ENCODE measurements around the gene AMDHD2. TPM values are rescaled to one million over a fixed set of nuclear protein-coding genes. Genes with fewer than 3 reads are reported as not detected.
"Not testable (repeated sequence)": the region's sequence is repeated elsewhere in the genome, so short reads cannot be mapped to it uniquely, and the experiment has no call there.

AMDHD2 gene
- total RNA-seq, 4 donors from 2014 or later = 32.9 to 50.3 (median 42.2) TPM

GRCh38 chr16:2532494-2533141 lies 12.4 kb downstream of the AMDHD2 start:
- intact Hi-C loops (cut with DNase I; ENCODE audit: low total_unique reads) = no loop called here
- H3K4me3 ChIP-seq (ENCODE audit: low read depth, poor library complexity, severe bottlenecking) = peak overlapping the region; percentile 61
- TF ChIP-seq POLR2A (IDR thresholded peaks at IDR 0.05) = no peak
- TF ChIP-seq, protein P1, sequence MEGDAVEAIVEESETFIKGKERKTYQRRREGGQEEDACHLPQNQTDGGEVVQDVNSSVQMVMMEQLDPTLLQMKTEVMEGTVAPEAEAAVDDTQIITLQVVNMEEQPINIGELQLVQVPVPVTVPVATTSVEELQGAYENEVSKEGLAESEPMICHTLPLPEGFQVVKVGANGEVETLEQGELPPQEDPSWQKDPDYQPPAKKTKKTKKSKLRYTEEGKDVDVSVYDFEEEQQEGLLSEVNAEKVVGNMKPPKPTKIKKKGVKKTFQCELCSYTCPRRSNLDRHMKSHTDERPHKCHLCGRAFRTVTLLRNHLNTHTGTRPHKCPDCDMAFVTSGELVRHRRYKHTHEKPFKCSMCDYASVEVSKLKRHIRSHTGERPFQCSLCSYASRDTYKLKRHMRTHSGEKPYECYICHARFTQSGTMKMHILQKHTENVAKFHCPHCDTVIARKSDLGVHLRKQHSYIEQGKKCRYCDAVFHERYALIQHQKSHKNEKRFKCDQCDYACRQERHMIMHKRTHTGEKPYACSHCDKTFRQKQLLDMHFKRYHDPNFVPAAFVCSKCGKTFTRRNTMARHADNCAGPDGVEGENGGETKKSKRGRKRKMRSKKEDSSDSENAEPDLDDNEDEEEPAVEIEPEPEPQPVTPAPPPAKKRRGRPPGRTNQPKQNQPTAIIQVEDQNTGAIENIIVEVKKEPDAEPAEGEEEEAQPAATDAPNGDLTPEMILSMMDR (IDR thresholded peaks at IDR 0.05) = no peak
- DNase-seq (ENCODE audit: low spot score in 2 of 2) = peak; percentile 85 to 91
- 1 to 3% methylated on average over 30 to 35 of the region's 37 CpGs for WGBS, 2 donors

DNA sequence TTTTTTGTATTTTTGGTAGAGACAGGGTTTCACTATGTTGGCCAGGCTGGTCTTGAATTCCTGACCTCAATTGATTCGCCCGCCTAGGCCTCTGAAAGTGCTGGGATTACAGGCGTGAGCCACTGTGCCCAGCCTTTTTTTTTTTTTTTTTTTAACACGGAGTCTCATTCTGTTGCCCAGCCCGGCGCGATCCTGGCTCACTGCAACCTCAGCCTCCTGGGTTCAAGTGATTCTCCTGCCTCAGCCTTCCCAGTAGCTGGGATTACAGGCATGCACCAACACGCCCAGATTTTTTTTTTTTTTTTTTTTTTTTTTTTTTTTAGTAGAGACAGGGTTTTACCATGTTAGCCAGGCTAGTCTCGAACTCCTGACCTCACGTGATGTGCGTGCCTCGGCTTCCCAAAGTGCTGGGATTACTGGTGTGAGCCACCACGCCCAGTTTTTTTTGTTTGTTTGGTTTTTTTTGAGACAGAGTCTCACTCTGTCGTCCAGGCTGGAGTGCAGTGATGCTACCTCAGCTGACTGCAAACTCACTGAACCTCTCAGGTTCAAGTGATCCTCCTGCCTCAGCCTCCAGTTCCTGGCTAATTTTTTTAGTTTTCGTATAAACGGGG lies 13.1 kb downstream of the AMDHD2 start:
- DNase-seq (ENCODE audit: low spot score in 2 of 2); intact Hi-C loops (cut with DNase I; ENCODE audit: low total_unique reads); H3K4me3 ChIP-seq (ENCODE audit: low read depth, poor library complexity, severe bottlenecking): not testable (repeated sequence)
- WGBS, 2 donors = 21 to 24% methylated on average over 16 of the region's 16 CpGs

- TF ChIP-seq POLR2A (IDR thresholded peaks at IDR 0.05) = no peak
- TF ChIP-seq, protein P1 (IDR thresholded peaks at IDR 0.05) = no peak
- no peak for DNase-seq (ENCODE audit: low spot score in 2 of 2)
- WGBS, 2 donors = 89 to 90% methylated on average over 11 of the region's 11 CpGs
- H3K4me3 ChIP-seq (ENCODE audit: low read depth, poor library complexity, severe bottlenecking) = no peak overlapping the region
- intact Hi-C loops (cut with DNase I; ENCODE audit: low total_unique reads) = no loop called here
These were observed 13.7 kb downstream of the AMDHD2 start for GRCh38 chr16:2533912-2534311.

GRCh38 chr16:2534335-2534734 lies 14.2 kb downstream of the AMDHD2 start:
- intact Hi-C loops (cut with DNase I; ENCODE audit: low total_unique reads); H3K4me3 ChIP-seq (ENCODE audit: low read depth, poor library complexity, severe bottlenecking); DNase-seq (ENCODE audit: low spot score in 2 of 2): not testable (repeated sequence)
- WGBS, 2 donors = 89 to 97% methylated on average over 5 of the region's 5 CpGs

DNA sequence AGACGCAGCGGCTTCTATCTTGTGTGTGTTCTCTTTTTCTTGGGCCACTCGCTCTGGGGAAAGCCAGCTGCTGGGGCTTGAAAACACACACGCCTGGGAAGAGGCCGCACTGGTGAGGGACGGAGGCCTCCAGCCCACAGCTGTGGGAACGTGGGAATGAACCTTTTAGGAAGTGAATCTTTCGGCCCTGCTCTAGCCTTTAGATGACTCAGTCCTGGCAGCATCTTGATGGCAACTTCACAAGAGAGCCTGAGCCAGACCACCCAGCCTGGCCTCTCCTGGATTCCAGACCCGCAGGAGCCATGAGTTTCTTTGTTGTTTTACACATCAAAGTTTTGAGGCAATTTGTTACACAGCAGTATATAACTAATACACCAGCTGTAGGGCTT lies 15.4 kb downstream of the AMDHD2 start:
- H3K4me3 ChIP-seq (ENCODE audit: low read depth, poor library complexity, severe bottlenecking) = no peak overlapping the region
- no peak for TF ChIP-seq POLR2A (IDR thresholded peaks at IDR 0.05)
- 47 to 64% methylated on average over 9 of the region's 9 CpGs for WGBS, 2 donors
- DNase-seq (ENCODE audit: low spot score in 2 of 2) = peak; percentile 47 to 89
- intact Hi-C loops (cut with DNase I; ENCODE audit: low total_unique reads) = no loop called here

DNA sequence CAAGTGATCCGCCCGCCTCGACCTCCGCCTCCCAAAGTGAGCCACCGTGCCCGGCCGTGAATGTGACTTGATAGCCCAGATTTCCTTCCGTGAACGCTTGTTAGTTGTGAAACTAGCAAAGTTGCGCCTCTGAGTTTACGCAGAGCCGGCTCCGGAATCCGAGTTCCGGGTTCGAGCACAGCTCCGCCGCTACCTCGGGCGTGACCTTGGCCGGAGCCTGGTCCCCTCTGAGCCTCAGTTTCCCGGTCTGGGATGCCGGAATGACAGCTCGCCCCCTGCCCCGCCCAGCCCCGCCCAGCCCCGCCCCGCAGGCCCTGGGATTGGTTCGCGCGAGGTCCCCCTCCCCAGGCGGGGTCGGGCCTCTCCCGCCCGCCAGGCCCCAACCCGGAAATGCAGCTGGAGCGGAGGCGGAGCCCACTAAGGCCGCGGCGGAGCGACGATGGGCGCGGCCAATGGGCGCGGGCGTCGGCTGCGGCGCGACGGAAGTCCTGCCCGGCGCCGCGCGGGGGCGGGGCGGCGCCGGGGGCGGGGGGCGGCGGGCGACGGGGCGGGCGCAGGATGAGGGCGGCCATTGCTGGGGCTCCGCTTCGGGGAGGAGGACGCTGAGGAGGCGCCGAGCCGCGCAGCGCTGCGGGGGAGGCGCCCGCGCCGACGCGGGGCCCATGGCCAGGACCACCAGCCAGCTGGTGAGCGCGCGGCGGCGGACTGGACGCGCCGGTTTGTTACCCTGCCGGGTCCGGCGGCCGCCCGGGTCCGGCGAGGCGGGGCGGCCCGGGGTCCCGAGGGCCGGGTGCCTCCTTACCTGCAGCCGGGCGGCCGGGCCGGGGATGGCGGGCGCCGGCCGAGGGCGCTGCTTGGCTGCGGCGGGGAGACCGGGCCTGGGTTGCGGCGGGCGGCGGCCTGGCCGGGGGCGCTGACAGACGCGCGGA lies 17.5 kb downstream of the AMDHD2 start, which contains the start of gene PDPK1:
Gene PDPK1 (plus strand): TSS at position 571 of the 929 bp plus-strand sequence. CDS start 92 bp downstream, at position 663.
- WGBS, 2 donors = 0% methylated on average over 13 to 35 of the region's 126 CpGs
- TF ChIP-seq, protein P1 (IDR thresholded peaks at IDR 0.05) = no peak
- TF ChIP-seq POLR2A (IDR thresholded peaks at IDR 0.05) = no peak
- intact Hi-C loops (cut with DNase I; ENCODE audit: low total_unique reads) = no loop called here
- peak; percentile 91 to 98 for DNase-seq (ENCODE audit: low spot score in 2 of 2)
- peak within 1 kb of the TSS; percentile 40 for H3K4me3 ChIP-seq (ENCODE audit: low read depth, poor library complexity, severe bottlenecking)

DNA sequence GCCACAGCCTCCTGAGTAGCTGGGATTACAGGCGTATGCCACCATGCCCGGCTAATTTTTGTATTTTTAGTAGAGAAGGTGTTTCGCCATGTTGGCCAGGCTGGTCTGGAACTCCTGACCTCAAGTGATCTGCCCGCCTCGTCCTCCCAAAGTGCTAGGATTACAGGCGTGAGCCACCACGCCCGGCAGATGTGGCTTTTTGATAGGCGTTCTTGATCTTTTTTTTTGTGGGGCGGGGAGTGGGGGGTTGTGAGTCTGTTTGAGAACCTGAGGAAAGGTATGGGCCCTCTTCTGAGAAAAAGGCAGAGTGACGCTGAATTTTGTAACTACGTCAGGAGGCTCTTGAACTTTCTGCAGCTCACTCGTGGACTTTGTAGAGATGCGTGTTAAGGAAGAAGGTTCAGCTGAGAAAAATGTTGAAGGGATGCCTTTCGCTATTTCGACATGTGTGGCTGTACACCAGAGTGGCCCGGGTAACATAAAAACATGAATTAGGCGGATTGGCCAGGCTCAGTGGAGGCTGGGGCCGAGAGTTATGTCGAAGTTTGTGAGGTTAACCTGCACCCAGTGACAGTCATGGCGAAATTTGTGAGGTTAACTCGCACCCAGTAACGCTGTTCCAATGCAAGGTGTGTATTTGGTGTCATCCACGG lies 19.1 kb downstream of the AMDHD2 start:
- H3K4me3 ChIP-seq (ENCODE audit: low read depth, poor library complexity, severe bottlenecking); intact Hi-C loops (cut with DNase I; ENCODE audit: low total_unique reads): not testable (repeated sequence)
- peak in 1 of 2 donors; percentile 75 for DNase-seq (ENCODE audit: low spot score in 2 of 2)
- WGBS, 2 donors = 79 to 83% methylated on average over 24 of the region's 24 CpGs

DNA sequence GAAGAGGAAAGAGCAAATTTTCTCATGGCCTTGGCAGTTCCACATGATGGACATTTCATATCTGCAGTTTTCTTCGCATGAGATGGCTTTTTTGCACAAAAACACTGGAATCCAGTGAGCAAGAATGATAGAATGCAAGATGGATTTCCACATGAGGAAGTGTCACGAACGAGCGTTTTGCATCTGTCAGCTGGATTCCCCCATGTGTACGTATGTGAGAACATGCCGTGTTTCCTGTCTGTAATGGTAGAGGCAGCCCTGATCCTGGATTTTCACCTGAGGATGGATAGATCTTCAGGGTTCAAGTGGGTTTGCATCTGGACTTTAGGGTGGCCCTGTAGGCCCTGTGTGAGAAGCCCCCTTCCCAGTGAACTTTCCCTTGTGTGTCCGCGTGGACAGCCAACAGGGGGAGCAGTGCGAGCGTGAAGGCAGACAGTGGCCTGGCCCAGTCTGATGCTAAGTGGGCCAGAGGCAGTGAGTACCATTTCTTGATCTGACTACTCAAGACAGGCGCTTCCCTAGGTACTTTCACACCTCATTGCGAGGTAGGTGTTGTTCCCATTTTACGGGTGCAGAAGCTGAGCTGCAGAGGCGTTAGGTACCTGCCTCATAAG lies 19.8 kb downstream of the AMDHD2 start:
- intact Hi-C loops (cut with DNase I; ENCODE audit: low total_unique reads); H3K4me3 ChIP-seq (ENCODE audit: low read depth, poor library complexity, severe bottlenecking): not testable (repeated sequence)
- peak in 1 of 2 donors; percentile 85 for DNase-seq (ENCODE audit: low spot score in 2 of 2)

GRCh38 chr16:2540912-2541311 lies 20.7 kb downstream of the AMDHD2 start:
- H3K4me3 ChIP-seq (ENCODE audit: low read depth, poor library complexity, severe bottlenecking); intact Hi-C loops (cut with DNase I; ENCODE audit: low total_unique reads); DNase-seq (ENCODE audit: low spot score in 2 of 2): not testable (repeated sequence)
- 72 to 75% methylated on average over 4 of the region's 4 CpGs for WGBS, 2 donors

More for the DNA sequence above, 19.8 kb downstream of the AMDHD2 start:
- 54 to 59% methylated on average over 14 of the region's 14 CpGs for WGBS, 2 donors

GRCh38 chr16:2541409-2541808 lies 21.2 kb downstream of the AMDHD2 start:
- WGBS, 2 donors = 72 to 85% methylated on average over 3 to 6 of the region's 6 CpGs
- H3K4me3 ChIP-seq (ENCODE audit: low read depth, poor library complexity, severe bottlenecking); DNase-seq (ENCODE audit: low spot score in 2 of 2); intact Hi-C loops (cut with DNase I; ENCODE audit: low total_unique reads): not testable (repeated sequence)
